Measurements from ENCODE around the gene SEMG2. TPM values are rescaled to one million over a fixed set of nuclear protein-coding genes. Genes with fewer than 3 reads are reported as not detected.

The SEMG2 gene
- total and polyA plus RNA-seq, 12 donors, result not detected

DNA sequence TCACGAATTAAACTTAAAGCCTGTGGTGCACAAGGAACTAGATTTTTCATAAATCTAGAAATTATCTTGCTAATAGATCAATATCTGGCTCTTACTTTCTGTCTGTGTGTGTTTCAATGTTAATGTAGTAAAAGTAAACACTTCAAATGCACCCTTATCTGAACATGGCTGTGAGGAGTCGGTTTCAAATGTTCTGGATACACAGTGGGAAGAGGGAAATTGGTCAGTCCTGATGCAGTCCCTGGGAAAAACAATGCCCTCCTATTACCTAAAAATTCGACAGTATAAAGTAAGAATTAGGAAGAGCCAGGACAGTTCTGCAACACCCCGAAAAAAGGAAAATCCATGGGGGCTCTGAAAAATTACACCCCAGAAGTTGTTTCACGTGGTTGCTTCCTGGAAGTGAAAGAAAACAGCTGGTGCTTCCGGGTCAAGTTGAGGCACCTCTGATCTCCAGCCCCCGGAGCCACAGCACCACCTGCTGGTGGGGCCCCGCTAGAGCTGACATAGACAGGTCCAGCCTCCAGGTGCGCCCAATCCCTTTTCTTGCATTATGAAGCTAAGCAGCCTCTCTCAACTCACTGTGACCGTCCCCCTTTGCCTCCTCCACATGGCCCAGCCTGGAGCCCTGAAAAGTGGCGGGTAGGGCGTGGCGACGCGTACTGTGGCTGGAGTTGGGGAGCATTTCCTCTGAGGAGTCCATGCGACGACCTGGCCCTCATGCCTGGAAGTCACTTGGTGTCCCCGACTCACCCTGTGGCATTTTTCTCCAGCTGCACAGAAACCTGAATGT lies 8.3 kb downstream of the SEMG2 start:
- WGBS, 4 donors, result 57 to 67% (median 63%) methylated on average over 17 to 18 of the region's 18 CpGs
- no peak for TF ChIP-seq POLR2A (IDR thresholded peaks at IDR 0.05)
- TF ChIP-seq, protein P1, sequence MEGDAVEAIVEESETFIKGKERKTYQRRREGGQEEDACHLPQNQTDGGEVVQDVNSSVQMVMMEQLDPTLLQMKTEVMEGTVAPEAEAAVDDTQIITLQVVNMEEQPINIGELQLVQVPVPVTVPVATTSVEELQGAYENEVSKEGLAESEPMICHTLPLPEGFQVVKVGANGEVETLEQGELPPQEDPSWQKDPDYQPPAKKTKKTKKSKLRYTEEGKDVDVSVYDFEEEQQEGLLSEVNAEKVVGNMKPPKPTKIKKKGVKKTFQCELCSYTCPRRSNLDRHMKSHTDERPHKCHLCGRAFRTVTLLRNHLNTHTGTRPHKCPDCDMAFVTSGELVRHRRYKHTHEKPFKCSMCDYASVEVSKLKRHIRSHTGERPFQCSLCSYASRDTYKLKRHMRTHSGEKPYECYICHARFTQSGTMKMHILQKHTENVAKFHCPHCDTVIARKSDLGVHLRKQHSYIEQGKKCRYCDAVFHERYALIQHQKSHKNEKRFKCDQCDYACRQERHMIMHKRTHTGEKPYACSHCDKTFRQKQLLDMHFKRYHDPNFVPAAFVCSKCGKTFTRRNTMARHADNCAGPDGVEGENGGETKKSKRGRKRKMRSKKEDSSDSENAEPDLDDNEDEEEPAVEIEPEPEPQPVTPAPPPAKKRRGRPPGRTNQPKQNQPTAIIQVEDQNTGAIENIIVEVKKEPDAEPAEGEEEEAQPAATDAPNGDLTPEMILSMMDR (IDR thresholded peaks at IDR 0.05), result peak in 3 of 6 experiments; percentile 9 to 33 (median 24)
- peak in 2 of 7 donors; percentile 11 to 29 for DNase-seq

DNA sequence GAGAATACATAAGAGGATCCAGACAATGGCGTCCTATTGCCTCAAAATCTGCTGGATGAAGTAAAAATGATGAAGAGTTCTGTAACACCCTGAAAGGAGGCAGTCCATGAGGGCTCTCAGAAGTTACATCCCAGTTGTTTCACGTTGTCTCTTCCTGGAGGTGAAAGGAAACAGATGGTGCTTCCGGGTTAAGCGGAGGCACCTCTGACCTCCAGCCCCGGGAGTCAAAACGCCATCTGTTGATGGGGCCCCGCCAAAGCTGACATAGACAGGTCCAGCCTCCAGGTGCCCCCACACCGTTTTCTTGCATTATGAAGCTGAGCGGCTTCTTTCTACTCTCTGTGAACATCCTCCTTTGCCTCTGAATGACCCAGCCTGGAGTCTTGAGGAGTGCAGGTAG lies 9.5 kb downstream of the SEMG2 start:
- H3K4me3 ChIP-seq, result no peak overlapping the region
- intact Hi-C loops (cut with DNase I), result no loop called here
- H3K27ac ChIP-seq, result no peak overlapping the region
- 61 to 75% (median 65%) methylated on average over 9 of the region's 9 CpGs for WGBS, 4 donors
- peaks cover 0 to 7% (median 0%) of the 10 kb centered on the region in 3 donors for H3K9me3 ChIP-seq (replicated peaks in 1 of 3)
- H3K27me3 ChIP-seq, result peaks cover 9% of the 10 kb centered on the region
- H3K36me3 ChIP-seq (replicated peaks in 1 of 2), result no peaks in the 10 kb centered on the region
- H3K4me1 ChIP-seq (replicated peaks in 1 of 2), result no peaks in the 10 kb centered on the region
- no peak for TF ChIP-seq POLR2A (IDR thresholded peaks at IDR 0.05)
- TF ChIP-seq, protein P1 (IDR thresholded peaks at IDR 0.05), result no peak
- DNase-seq, result no peak

More for the DNA sequence above, 8.3 kb downstream of the SEMG2 start:
- H3K4me3 ChIP-seq, result no peak overlapping the region
- H3K36me3 ChIP-seq (replicated peaks in 1 of 2), result no peaks in the 10 kb centered on the region
- H3K27me3 ChIP-seq, result peaks cover 7% of the 10 kb centered on the region
- H3K27ac ChIP-seq, result no peak overlapping the region
- H3K4me1 ChIP-seq (replicated peaks in 1 of 2), result no peaks in the 10 kb centered on the region
- H3K9me3 ChIP-seq (replicated peaks in 1 of 3), result no peaks in the 10 kb centered on the region
- intact Hi-C loops (cut with DNase I), result no loop called here

DNA sequence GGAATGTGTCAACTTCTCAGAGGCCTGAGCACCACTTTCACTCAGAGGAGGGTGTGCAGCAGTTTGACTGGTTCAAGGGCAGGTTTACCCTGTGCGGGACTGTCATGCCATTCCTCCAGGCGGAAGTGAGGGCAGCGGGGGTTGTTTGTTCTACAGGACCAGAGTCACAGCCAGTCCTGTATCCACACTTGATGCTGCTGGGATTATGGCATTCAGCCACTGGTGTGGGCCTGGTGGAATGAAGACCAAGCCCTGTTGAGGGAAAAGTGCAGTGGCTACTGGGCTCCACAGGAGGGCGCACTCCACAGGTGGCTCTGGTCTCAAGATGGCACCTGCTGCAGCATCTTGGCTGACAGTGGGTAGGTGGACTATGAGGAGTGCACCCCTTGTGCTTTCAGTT lies 14.8 kb downstream of the SEMG2 start:
- H3K9me3 ChIP-seq (replicated peaks in 1 of 3), result peaks cover 0 to 7% (median 0%) of the 10 kb centered on the region in 3 donors
- H3K4me1 ChIP-seq (replicated peaks in 1 of 2), result no peaks in the 10 kb centered on the region
- H3K27me3 ChIP-seq, result peaks cover 19% of the 10 kb centered on the region
- intact Hi-C loops (cut with DNase I), result no loop called here
- 65 to 70% (median 68%) methylated on average over 4 of the region's 4 CpGs; no CpG with 5 or more reads in 1 of the 4 donors for WGBS, 4 donors
- H3K36me3 ChIP-seq (replicated peaks in 1 of 2), result no peaks in the 10 kb centered on the region
- H3K27ac ChIP-seq, result no peak overlapping the region
- no peak overlapping the region for H3K4me3 ChIP-seq
- no peak for TF ChIP-seq POLR2A (IDR thresholded peaks at IDR 0.05)
- TF ChIP-seq, protein P1 (IDR thresholded peaks at IDR 0.05), result peak in 1 of 6 experiments; percentile 13
- no peak for DNase-seq

DNA sequence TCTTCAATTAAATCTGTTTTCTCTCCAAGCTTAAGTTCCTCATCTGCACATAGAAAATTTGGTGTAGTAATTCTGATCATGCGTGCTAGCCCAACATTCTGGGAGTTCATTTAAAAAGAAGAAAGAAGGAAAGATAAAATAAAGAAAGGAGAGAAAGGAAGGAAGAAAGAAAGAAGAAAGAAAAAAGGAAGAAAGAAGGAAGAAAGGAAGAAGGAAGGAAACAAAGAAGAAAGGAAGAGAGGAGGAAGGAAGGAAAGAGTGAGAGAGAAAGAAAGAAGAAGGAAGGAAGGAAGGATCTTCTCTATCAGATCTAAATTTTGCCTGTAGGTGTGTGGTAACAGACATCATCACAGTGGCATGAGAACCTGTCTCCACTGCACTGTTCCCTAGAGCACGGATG lies 17.0 kb downstream of the SEMG2 start:
- H3K4me3 ChIP-seq, result no peak overlapping the region
- TF ChIP-seq POLR2A (IDR thresholded peaks at IDR 0.05), result no peak
- TF ChIP-seq, protein P1 (IDR thresholded peaks at IDR 0.05), result no peak
- no peaks in the 10 kb centered on the region for H3K36me3 ChIP-seq (replicated peaks in 1 of 2)
- H3K4me1 ChIP-seq (replicated peaks in 1 of 2), result no peaks in the 10 kb centered on the region
- WGBS, 4 donors, result 72 to 78% (median 77%) methylated on average over 2 of the region's 2 CpGs
- peaks cover 0 to 7% (median 0%) of the 10 kb centered on the region in 3 donors for H3K9me3 ChIP-seq (replicated peaks in 1 of 3)
- intact Hi-C loops (cut with DNase I), result no loop called here
- no peak for DNase-seq
- no peak overlapping the region for H3K27ac ChIP-seq
- peaks cover 19% of the 10 kb centered on the region for H3K27me3 ChIP-seq
